ENCODE data around the gene TNFSF12. TPM values are rescaled to one million over a fixed set of nuclear protein-coding genes. Genes with fewer than 3 reads are reported as not detected.

Gene TNFSF12
- total and polyA plus RNA-seq, 4 donors = 15.1 to 72.2 (median 40.9) TPM

GRCh38 chr17:7560172-7561027 lies 11.5 kb downstream of the TNFSF12 start:
- peaks cover 0 to 50% (median 27%) of the 10 kb centered on the region in 5 donors for H3K4me1 ChIP-seq (ENCODE audit: control insufficient read depth in 5 of 5, insufficient read depth in 5 of 5, low read length in 5 of 5)
- TF ChIP-seq CTCF (IDR thresholded peaks at IDR 0.05; ENCODE audit: control extremely low read depth, extremely low read depth) = no peak
- peak overlapping the region in 1 of 2 donors; percentile 95 for H3K9ac ChIP-seq (ENCODE audit: insufficient read depth in 1 of 2, low read length in 2 of 2)
- ATAC-seq (ENCODE audit: insufficient read depth, low FRiP score) (no peak), DNase-seq (peak; percentile 70 to 77 (median 74))
- whole genome bisulfite sequencing, 2 donors = 31 to 34% methylated on average over 22 of the region's 22 CpGs
- no peak overlapping the region for H3K4me3 ChIP-seq
- no peaks in the 10 kb centered on the region for H3K27me3 ChIP-seq (ENCODE audit: control insufficient read depth in 3 of 3, insufficient read depth in 3 of 3, low read length in 2 of 3)
- peak overlapping the region; percentile 56 to 95 for H3K27ac ChIP-seq (ENCODE audit: low read depth in 1 of 2, low read length in 1 of 2)
- no peaks in the 10 kb centered on the region for H3K9me3 ChIP-seq (ENCODE audit: control insufficient read depth in 4 of 4, insufficient read depth in 3 of 4, low read length in 3 of 4)
- H3K36me3 ChIP-seq (ENCODE audit: control insufficient read depth in 4 of 4, insufficient read depth in 4 of 4, low read length in 4 of 4) = peaks cover 1 to 24% (median 15%) of the 10 kb centered on the region in 4 donors

GRCh38 chr17:7561028-7561575 lies 12.2 kb downstream of the TNFSF12 start:
- TF ChIP-seq CTCF (IDR thresholded peaks at IDR 0.05; ENCODE audit: control extremely low read depth, extremely low read depth) = peak; percentile 84
- Histone ChIP-seq H3K4me3 (peak overlapping the region; percentile 79), H3K36me3 (ENCODE audit: control insufficient read depth in 4 of 4, insufficient read depth in 4 of 4, low read length in 4 of 4) (peaks cover 4 to 28% (median 20%) of the 10 kb centered on the region in 4 donors), H3K4me1 (ENCODE audit: control insufficient read depth in 5 of 5, insufficient read depth in 5 of 5, low read length in 5 of 5) (peaks cover 0 to 50% (median 27%) of the 10 kb centered on the region in 5 donors), H3K27ac (ENCODE audit: low read depth in 1 of 2, low read length in 1 of 2) (peak overlapping the region; percentile 95 to 97), H3K27me3 (ENCODE audit: control insufficient read depth in 3 of 3, insufficient read depth in 3 of 3, low read length in 2 of 3) (no peaks in the 10 kb centered on the region), H3K9me3 (ENCODE audit: control insufficient read depth in 4 of 4, insufficient read depth in 3 of 4, low read length in 3 of 4) (no peaks in the 10 kb centered on the region), H3K9ac (ENCODE audit: insufficient read depth in 1 of 2, low read length in 2 of 2) (peak overlapping the region; percentile 53 to 95)
- DNase-seq (peak; percentile 93 to 95 (median 94)), ATAC-seq (ENCODE audit: insufficient read depth, low FRiP score) (peak; percentile 55)
- WGBS, 2 donors = 0 to 1% methylated on average over 30 to 32 of the region's 32 CpGs

GRCh38 chr17:7561589-7562207 lies 12.8 kb downstream of the TNFSF12 start, which contains the start of gene SENP3:
TSS of gene SENP3 (plus strand) at chr17:7561919. CDS start at chr17:7563077, 1,158 bp downstream.
- Histone ChIP-seq H3K4me3 (peak within 1 kb of the TSS; percentile 79), H3K27ac (ENCODE audit: low read depth in 1 of 2, low read length in 1 of 2) (peak within 1 kb of the TSS; percentile 95 to 97), H3K36me3 (ENCODE audit: control insufficient read depth in 4 of 4, insufficient read depth in 4 of 4, low read length in 4 of 4) (peaks cover 4 to 27% (median 21%) of the 10 kb centered on the region in 4 donors), H3K4me1 (ENCODE audit: control insufficient read depth in 5 of 5, insufficient read depth in 5 of 5, low read length in 5 of 5) (peaks cover 0 to 50% (median 27%) of the 10 kb centered on the region in 5 donors), H3K9ac (ENCODE audit: insufficient read depth in 1 of 2, low read length in 2 of 2) (peak within 1 kb of the TSS; percentile 77 to 95), H3K9me3 (ENCODE audit: control insufficient read depth in 4 of 4, insufficient read depth in 3 of 4, low read length in 3 of 4) (no peaks in the 10 kb centered on the region), H3K27me3 (ENCODE audit: control insufficient read depth in 3 of 3, insufficient read depth in 3 of 3, low read length in 2 of 3) (no peaks in the 10 kb centered on the region)
- peak; percentile 92 to 96 (median 94) for DNase-seq
- peak; percentile 79 for ATAC-seq (ENCODE audit: insufficient read depth, low FRiP score)
- WGBS, 2 donors = 0 to 1% methylated on average over 67 to 82 of the region's 82 CpGs
- TF ChIP-seq CTCF (IDR thresholded peaks at IDR 0.05; ENCODE audit: control extremely low read depth, extremely low read depth) = no peak

Data from lung (tissue), 12 donors.